ENCODE results near the gene INSIG1.
A peak's percentile ranks its signal among the peaks of the same experiment; 100 is the strongest.

Gene INSIG1

DNA sequence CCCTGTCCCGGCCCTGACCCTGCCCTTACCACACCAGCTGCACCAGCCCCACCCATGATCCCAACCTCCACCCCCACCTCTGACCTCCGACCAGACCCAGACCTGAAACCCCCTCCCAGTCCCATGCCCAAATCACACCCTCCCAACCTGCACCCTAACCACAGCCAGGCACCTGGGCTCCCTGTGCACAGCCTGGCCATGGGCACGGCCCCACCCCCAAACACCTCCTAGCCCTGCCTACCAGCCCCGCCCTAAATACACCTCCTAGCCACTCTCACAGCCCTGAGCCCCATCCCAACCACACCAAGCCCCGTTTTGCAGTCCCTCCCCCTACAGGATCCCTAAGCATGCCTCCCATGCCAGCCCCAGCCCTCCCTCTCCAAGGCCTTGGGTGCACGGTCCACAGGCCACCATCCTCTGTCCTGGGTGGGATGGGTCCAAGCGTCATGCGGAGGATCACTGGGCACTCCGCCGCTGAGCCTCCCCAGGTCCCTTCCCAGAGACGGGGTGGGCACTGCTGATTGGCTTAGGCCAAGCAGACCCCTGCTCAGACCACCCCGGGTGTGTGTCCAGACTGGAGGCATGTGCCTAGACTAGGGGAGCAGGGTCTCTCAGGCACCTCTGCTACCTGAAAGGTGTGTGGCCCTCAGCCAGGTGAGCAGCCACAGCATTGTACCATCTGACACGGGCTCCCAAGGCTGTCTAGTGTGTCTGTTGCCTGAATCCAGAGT, 30.1 kb downstream of the INSIG1 start (continued):
- TF ChIP-seq TSHZ2 (CRISPR knock-in tag; IDR thresholded peaks at IDR 0.05): no peak
- TF ChIP-seq RARB (CRISPR knock-in tag; IDR thresholded peaks at IDR 0.05): no peak
- no peak for TF ChIP-seq PATZ1 (CRISPR knock-in tag; IDR thresholded peaks at IDR 0.05; ENCODE audit: borderline replicate concordance)
- no peak for TF ChIP-seq ISL1 (CRISPR knock-in tag; IDR thresholded peaks at IDR 0.05)
- no peak for TF ChIP-seq ZFP3 (CRISPR knock-in tag; IDR thresholded peaks at IDR 0.05)

DNA sequence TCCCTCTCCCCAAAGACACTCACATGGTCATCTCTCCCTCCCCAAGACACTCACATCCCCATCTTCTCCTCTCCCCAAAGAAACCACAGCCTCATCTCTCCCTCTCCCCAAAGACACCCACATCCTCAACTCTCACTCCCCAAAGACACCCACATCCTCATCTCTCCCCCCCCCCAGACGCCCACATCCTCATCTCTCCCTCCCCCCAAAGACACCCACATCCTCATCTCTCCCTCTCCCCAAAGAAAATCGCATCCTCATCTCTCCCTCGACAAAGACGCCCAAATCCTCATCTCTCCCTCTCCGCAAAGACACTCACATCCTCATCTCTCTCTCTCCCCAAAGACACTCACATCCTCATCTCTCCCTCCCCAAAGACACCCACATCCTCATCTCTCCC, 31.5 kb downstream of the INSIG1 start:
- ATAC-seq: no peak
- TF ChIP-seq OSR1 (CRISPR knock-in tag; IDR thresholded peaks at IDR 0.05) (no peak), ZFP30 (CRISPR knock-in tag; IDR thresholded peaks at IDR 0.05) (no peak), ESRRG (CRISPR knock-in tag; IDR thresholded peaks at IDR 0.05) (no peak), SNAI2 (CRISPR knock-in tag; IDR thresholded peaks at IDR 0.05) (no peak)

DNA sequence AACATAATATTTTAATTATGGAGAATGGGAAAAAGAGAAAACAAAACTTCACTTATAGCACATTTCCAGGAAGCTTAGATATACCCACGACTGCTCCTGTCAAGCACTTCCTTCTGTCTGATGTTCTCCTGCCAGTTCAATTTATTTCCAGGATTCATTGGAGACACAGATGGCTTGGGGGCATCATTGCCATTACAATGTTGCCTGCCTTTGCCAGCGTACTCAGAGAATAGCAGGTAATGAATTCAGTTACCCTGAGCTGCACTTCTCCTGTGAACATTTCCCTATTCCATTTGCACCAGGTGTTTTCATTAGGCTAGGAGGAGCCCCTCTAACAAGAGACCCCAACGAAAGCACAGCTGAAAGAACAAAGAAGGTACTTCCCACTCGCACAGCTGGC, 33.7 kb downstream of the INSIG1 start:
- TF ChIP-seq, protein P1, sequence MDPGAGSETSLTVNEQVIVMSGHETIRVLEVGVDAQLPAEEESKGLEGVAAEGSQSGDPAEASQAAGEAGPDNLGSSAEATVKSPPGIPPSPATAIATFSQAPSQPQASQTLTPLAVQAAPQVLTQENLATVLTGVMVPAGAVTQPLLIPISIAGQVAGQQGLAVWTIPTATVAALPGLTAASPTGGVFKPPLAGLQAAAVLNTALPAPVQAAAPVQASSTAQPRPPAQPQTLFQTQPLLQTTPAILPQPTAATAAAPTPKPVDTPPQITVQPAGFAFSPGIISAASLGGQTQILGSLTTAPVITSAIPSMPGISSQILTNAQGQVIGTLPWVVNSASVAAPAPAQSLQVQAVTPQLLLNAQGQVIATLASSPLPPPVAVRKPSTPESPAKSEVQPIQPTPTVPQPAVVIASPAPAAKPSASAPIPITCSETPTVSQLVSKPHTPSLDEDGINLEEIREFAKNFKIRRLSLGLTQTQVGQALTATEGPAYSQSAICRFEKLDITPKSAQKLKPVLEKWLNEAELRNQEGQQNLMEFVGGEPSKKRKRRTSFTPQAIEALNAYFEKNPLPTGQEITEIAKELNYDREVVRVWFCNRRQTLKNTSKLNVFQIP (CRISPR knock-in tag; IDR thresholded peaks at IDR 0.05; ENCODE audit: borderline replicate concordance, low read depth): no peak
- TF ChIP-seq, protein P2, sequence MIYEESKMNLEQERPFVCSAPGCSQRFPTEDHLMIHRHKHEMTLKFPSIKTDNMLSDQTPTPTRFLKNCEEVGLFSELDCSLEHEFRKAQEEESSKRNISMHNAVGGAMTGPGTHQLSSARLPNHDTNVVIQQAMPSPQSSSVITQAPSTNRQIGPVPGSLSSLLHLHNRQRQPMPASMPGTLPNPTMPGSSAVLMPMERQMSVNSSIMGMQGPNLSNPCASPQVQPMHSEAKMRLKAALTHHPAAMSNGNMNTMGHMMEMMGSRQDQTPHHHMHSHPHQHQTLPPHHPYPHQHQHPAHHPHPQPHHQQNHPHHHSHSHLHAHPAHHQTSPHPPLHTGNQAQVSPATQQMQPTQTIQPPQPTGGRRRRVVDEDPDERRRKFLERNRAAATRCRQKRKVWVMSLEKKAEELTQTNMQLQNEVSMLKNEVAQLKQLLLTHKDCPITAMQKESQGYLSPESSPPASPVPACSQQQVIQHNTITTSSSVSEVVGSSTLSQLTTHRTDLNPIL (CRISPR knock-in tag; IDR thresholded peaks at IDR 0.05; ENCODE audit: low read depth): no peak
- TF ChIP-seq ZC3H10 (CRISPR knock-in tag; IDR thresholded peaks at IDR 0.05): no peak
- no peak for TF ChIP-seq GLIS3 (CRISPR knock-in tag; IDR thresholded peaks at IDR 0.05)
- TF ChIP-seq ARNTL (CRISPR knock-in tag; IDR thresholded peaks at IDR 0.05; ENCODE audit: borderline replicate concordance, low read depth): no peak
- no peak for ATAC-seq

DNA sequence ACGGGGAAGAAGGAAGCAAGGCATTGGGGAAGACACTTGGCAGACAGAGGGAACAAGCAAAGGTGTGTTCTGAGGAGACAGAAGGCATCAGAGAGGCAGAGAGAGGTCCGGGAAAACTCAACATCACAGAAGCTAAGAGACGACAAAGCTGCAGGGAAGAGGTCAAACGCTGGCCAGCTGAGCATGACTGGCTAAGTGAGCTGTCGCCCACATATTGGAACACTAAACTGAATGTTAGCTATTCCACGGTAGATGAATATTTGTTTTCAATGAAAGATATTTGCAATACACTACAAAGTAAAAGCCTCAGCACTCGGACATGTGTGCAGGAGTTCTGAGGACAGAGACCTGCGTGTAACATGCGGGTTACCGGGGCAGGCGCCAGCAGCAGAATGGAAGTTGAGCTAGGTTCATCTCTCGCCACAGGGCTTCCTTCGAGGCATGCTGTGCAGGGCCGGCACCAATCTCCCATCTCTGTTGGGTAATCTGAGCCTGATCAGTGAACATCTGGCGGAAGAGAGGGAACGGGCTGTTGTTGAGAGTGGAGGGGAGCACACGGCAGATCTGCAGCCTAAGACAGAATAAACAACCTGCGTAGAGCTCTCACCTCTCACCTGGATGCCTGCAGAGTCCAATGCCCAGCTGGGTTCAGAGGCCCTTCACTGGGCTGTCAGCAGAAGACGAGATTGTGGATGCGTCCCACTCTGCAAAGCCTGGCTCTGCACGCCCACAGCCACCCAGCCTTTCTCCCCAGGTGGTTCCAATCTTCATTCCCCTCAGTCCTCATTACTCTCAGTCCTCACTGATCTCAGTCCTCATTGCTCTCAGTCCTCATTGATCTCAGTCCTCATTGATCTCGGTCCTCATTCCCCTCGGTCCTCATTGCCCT, 35.9 kb downstream of the INSIG1 start:
- ATAC-seq: peak; percentile 44
- TF ChIP-seq SNAI2 (CRISPR knock-in tag; IDR thresholded peaks at IDR 0.05) (no peak), ZFP30 (CRISPR knock-in tag; IDR thresholded peaks at IDR 0.05) (no peak), ZNF565 (CRISPR knock-in tag; conservative IDR thresholded peaks at IDR 0.05; ENCODE audit: low read depth) (no peak), TCF4 (CRISPR knock-in tag; IDR thresholded peaks at IDR 0.05; ENCODE audit: borderline replicate concordance) (peak; percentile 23; the same call in 1 of the 2 replicates), OSR1 (CRISPR knock-in tag; IDR thresholded peaks at IDR 0.05) (no peak), TSHZ2 (CRISPR knock-in tag; IDR thresholded peaks at IDR 0.05) (no peak)

All from SK-N-SH treated with all-trans-retinoic acid at 6 μM for 48 hours (cell line).